Naive thymus-derived CD4-positive, alpha-beta T cell (primary cell): ENCODE results near the gene KLHDC7B. TPM values are rescaled to one million over a fixed set of nuclear protein-coding genes. Genes with fewer than 3 reads are reported as not detected.
A peak's percentile ranks its signal among the peaks of the same experiment; 100 is the strongest.

ENCODE experiments used
- ATAC-seq: fragments of 150-1000 bp; cut with Tn5 transposase; 2 replicates; pipeline ENCODE4 v1.10.0; 2021; ENCODE audit warnings: mild to moderate bottlenecking, moderate library complexity
- CTCF ChIA-PET: fragments of 350-600 bp; sonication (Branson Sonifier 250); formaldehyde crosslinking; loops from one replicate; lab custom pipeline; 2021; ENCODE audit warnings: antibody characterized with exemption; lab: Charles Lee
- POLR2A ChIA-PET: fragments of 350-600 bp; sonication (Branson Sonifier 250); formaldehyde crosslinking; loops from one replicate; lab custom pipeline; 2021; ENCODE audit warnings: antibody characterized with exemption, inconsistent platforms; lab: Charles Lee
- DNase-seq, 9 donors: peaks; one replicate each; pipeline versions ENCODE4 v3.0.0 to v3.0.0-alpha.2; 2020 to 2022; ENCODE audit warnings: mixed read lengths in 1 of 9
- H3K27ac ChIP-seq: one replicate; pipeline ENCODE4 v1.7.0; 2013; ENCODE audit warnings: mild to moderate bottlenecking, low read depth, low read length, moderate library complexity
- H3K27me3 ChIP-seq, 2 donors: one replicate each; pipeline ENCODE4 v1.7.0; 2013; ENCODE audit warnings: low read length in 2 of 2, mild to moderate bottlenecking in 2 of 2, moderate library complexity in 2 of 2; ENCODE audit not compliant: control insufficient read depth in 2 of 2, insufficient read depth in 2 of 2
- H3K36me3 ChIP-seq, 3 experiments: 1 replicate in 2 of 3; 2 replicates in 1 of 3; pipeline ENCODE4 v1.7.0; 2013; ENCODE audit warnings: low read length in 3 of 3, mild to moderate bottlenecking in 3 of 3, moderate library complexity in 1 of 3; ENCODE audit not compliant: insufficient read depth in 3 of 3, control insufficient read depth in 2 of 3
- H3K4me1 ChIP-seq, 2 donors: one replicate each; pipeline ENCODE4 v1.7.0; 2013; ENCODE audit warnings: low read length in 2 of 2, mild to moderate bottlenecking in 2 of 2, moderate library complexity in 1 of 2; ENCODE audit not compliant: control insufficient read depth in 2 of 2, insufficient read depth in 2 of 2
- H3K4me3 ChIP-seq: 2 replicates; pipeline ENCODE4 v1.7.0; 2013; ENCODE audit warnings: mild to moderate bottlenecking, low read length
- H3K9me3 ChIP-seq, 3 experiments: 1 replicate in 2 of 3; 2 replicates in 1 of 3; pipeline ENCODE4 v1.7.0; 2013; ENCODE audit warnings: low read length in 3 of 3; ENCODE audit not compliant: control insufficient read depth in 2 of 3
- H3K27ac Mint-ChIP-seq, 9 donors: one replicate each; pipeline ENCODE4 v1.8.0; 2020 to 2022; ENCODE audit warnings: mixed read lengths in 9 of 9, mild to moderate bottlenecking in 8 of 9, moderate library complexity in 5 of 9, inconsistent platforms in 2 of 9
- H3K27me3 Mint-ChIP-seq, 5 donors: one replicate each; pipeline ENCODE4 v1.8.0; 2021 to 2022; ENCODE audit warnings: mixed read lengths in 5 of 5, mild to moderate bottlenecking in 1 of 5
- H3K36me3 Mint-ChIP-seq, 5 donors: one replicate each; pipeline ENCODE4 v1.8.0; 2020 to 2022; ENCODE audit warnings: mixed read lengths in 5 of 5, mild to moderate bottlenecking in 3 of 5, inconsistent platforms in 1 of 5
- H3K4me1 Mint-ChIP-seq, 7 donors: one replicate each; pipeline ENCODE4 v1.8.0; 2020 to 2022; ENCODE audit warnings: mixed read lengths in 7 of 7, mild to moderate bottlenecking in 3 of 7, inconsistent platforms in 1 of 7
- H3K4me3 Mint-ChIP-seq, 10 donors: one replicate each; pipeline ENCODE4 v1.8.0; 2020 to 2022; ENCODE audit warnings: mild to moderate bottlenecking in 10 of 10, mixed read lengths in 10 of 10, moderate library complexity in 6 of 10, inconsistent platforms in 2 of 10
- H3K9me3 Mint-ChIP-seq, 11 donors: one replicate each; pipeline ENCODE4 v1.8.0; 2020 to 2022; ENCODE audit warnings: mixed read lengths in 11 of 11, mild to moderate bottlenecking in 4 of 11, inconsistent platforms in 1 of 11, moderate library complexity in 1 of 11
- intact Hi-C, 2 donors: fragments of 100-400 bp; cut with micrococcal nuclease; formaldehyde crosslinking; loops; one replicate each; pipeline ENCODE4 v1.15.1; 2023
- polyA plus RNA-seq, 2 donors: library from polyadenylated mRNA; unstranded; fragments of 300-500 nt; fragmentation: Illumina TruSeq; gene quantifications; one replicate each; pipeline ENCODE4 v1.2.3, GENCODE V29; 2021
- total RNA-seq, 6 experiments: library from RNA in 5 of 6; stranded (reverse) in 5 of 6; gene quantifications; 1 replicate in 5 of 6; 2 replicates in 1 of 6; pipeline ENCODE4 v1.2.3 and lab custom pipeline; 2021 to 2026

KLHDC7B gene
- total and polyA plus RNA-seq, 7 experiments from 2014 or later, result 4.4 to 17.2 (median 7.8) TPM

GRCh38 chr22:50523806-50524675 is 21.7 kb upstream of the KLHDC7B start:
- Histone ChIP-seq H3K4me1 (peaks cover 14 to 16% of the 10 kb centered on the region in 2 donors), H3K4me3 (peak overlapping the region; percentile 77), H3K27ac (peak overlapping the region; percentile 87), H3K27me3 (no peaks in the 10 kb centered on the region), H3K36me3 (peaks cover 0 to 39% (median 11%) of the 10 kb centered on the region in 3 experiments), H3K9me3 (no peaks in the 10 kb centered on the region)
- H3K9me3 Mint-ChIP-seq, result no peaks in the 10 kb centered on the region
- peaks cover 0 to 32% (median 0%) of the 10 kb centered on the region in 5 donors for H3K36me3 Mint-ChIP-seq
- intact Hi-C loops, result no loop called here
- ChIA-PET POLR2A (interaction anchor here (1.4 to 7.1 kb wide), 12 partner anchors 10 to 279 kb away, joined by 4 to 127 read pairs (median 16); partner anchors contain the start of genes CHKB, KLHDC7B, LMF2 and NCAPH2), CTCF (interaction anchor here (0.6 to 2.9 kb wide), 9 partner anchors 9 to 170 kb away, joined by 3 to 31 read pairs (median 16); partner anchors contain the start of genes LMF2 and NCAPH2)
- H3K27me3 Mint-ChIP-seq, result peaks cover 0 to 6% (median 0%) of the 10 kb centered on the region in 5 donors
- H3K4me3 Mint-ChIP-seq, result peak overlapping the region; percentile 77 to 96 (median 89)
- ATAC-seq (no peak), DNase-seq (peak in 1 of 9 donors; percentile 8)
- H3K4me1 Mint-ChIP-seq, result peaks cover 8 to 32% (median 26%) of the 10 kb centered on the region in 7 donors
- peak overlapping the region; percentile 74 to 93 (median 85) for H3K27ac Mint-ChIP-seq

- peaks cover 8 to 33% (median 26%) of the 10 kb centered on the region in 7 donors for H3K4me1 Mint-ChIP-seq
- H3K27me3 Mint-ChIP-seq, result peaks cover 0 to 6% (median 0%) of the 10 kb centered on the region in 5 donors
- Histone ChIP-seq H3K27me3 (no peaks in the 10 kb centered on the region), H3K27ac (peak overlapping the region; percentile 87), H3K4me1 (peaks cover 14 to 16% of the 10 kb centered on the region in 2 donors), H3K4me3 (peak overlapping the region; percentile 77), H3K36me3 (peaks cover 0 to 33% (median 11%) of the 10 kb centered on the region in 3 experiments), H3K9me3 (no peaks in the 10 kb centered on the region)
- intact Hi-C loops, result loop anchor here (1.0 to 5.0 kb wide), 11 partner anchors 16 to 332 kb away; partner anchors contain the start of genes NCAPH2 (in 2 of the 2), CHKB (in 1 of the 2), HDAC10 (in 1 of the 2) and PPP6R2 (in 1 of the 2)
- ChIA-PET CTCF (interaction anchor here (0.6 to 2.9 kb wide), 11 partner anchors 10 to 171 kb away, joined by 3 to 31 read pairs (median 13); partner anchors contain the start of genes LMF2 and NCAPH2), POLR2A (interaction anchor here (1.2 to 7.1 kb wide), 16 partner anchors 10 to 280 kb away, joined by 3 to 127 read pairs (median 16); partner anchors contain the start of genes CHKB, KLHDC7B, LMF2 and NCAPH2)
- no peaks in the 10 kb centered on the region for H3K9me3 Mint-ChIP-seq
- H3K27ac Mint-ChIP-seq, result peak overlapping the region; percentile 74 to 93 (median 85)
- peaks cover 0 to 31% (median 0%) of the 10 kb centered on the region in 5 donors for H3K36me3 Mint-ChIP-seq
- DNase-seq (no peak), ATAC-seq (no peak)
- H3K4me3 Mint-ChIP-seq, result peak overlapping the region; percentile 77 to 96 (median 89)
Observed at GRCh38 chr22:50524676-50525103, 21.0 kb upstream of the KLHDC7B start.

GRCh38 chr22:50525104-50525857 is 20.4 kb upstream of the KLHDC7B start, which contains the start of gene SCO2:
Gene SCO2, minus strand, starts transcription at chr22:50525598. Its CDS starts 1,187 bp downstream, at chr22:50524411.
- DNase-seq (peak; percentile 97 to 99 (median 98)), ATAC-seq (peak; percentile 77)
- H3K27ac ChIP-seq, result peak within 1 kb of the TSS; percentile 87
- Mint-ChIP-seq H3K4me3 (peak within 1 kb of the TSS; percentile 77 to 96 (median 89)), H3K36me3 (peaks cover 0 to 30% (median 0%) of the 10 kb centered on the region in 5 donors), H3K4me1 (peaks cover 8 to 33% (median 26%) of the 10 kb centered on the region in 7 donors), H3K27ac (peak within 1 kb of the TSS; percentile 78 to 93 (median 86)), H3K9me3 (no peaks in the 10 kb centered on the region), H3K27me3 (peaks cover 0 to 6% (median 0%) of the 10 kb centered on the region in 5 donors)
- intact Hi-C loops, result loop anchor here (1.0 to 5.0 kb wide), 11 partner anchors 17 to 333 kb away; partner anchors contain the start of genes NCAPH2 (in 2 of the 2), CHKB (in 1 of the 2), HDAC10 (in 1 of the 2) and PPP6R2 (in 1 of the 2)
- ChIA-PET CTCF (interaction anchor here (0.5 to 2.9 kb wide), 30 partner anchors 11 to 377 kb away, joined by 3 to 31 read pairs (median 5); partner anchors contain the start of genes ARSA, HDAC10, LMF2 and NCAPH2), POLR2A (interaction anchor here (0.7 to 7.1 kb wide), 41 partner anchors 9 to 334 kb away, joined by 3 to 127 read pairs (median 6); partner anchors contain the start of genes ARSA, CHKB, CPT1B and HDAC10)
- H3K9me3 ChIP-seq, result no peaks in the 10 kb centered on the region
- H3K36me3 ChIP-seq, result peaks cover 0 to 32% (median 11%) of the 10 kb centered on the region in 3 experiments
- no peaks in the 10 kb centered on the region for H3K27me3 ChIP-seq
- peaks cover 14 to 18% of the 10 kb centered on the region in 2 donors for H3K4me1 ChIP-seq
- H3K4me3 ChIP-seq, result peak within 1 kb of the TSS; percentile 77

GRCh38 chr22:50525858-50526107 is 19.9 kb upstream of the KLHDC7B start:
- Histone ChIP-seq H3K4me3 (peak overlapping the region; percentile 77), H3K36me3 (peaks cover 0 to 31% (median 11%) of the 10 kb centered on the region in 3 experiments), H3K27me3 (no peaks in the 10 kb centered on the region), H3K27ac (peak overlapping the region; percentile 87), H3K4me1 (peaks cover 14 to 23% of the 10 kb centered on the region in 2 donors), H3K9me3 (no peaks in the 10 kb centered on the region)
- ChIA-PET CTCF (interaction anchor here (0.5 to 2.9 kb wide), 30 partner anchors 10 to 377 kb away, joined by 3 to 31 read pairs (median 5); partner anchors contain the start of genes ARSA, HDAC10, LMF2 and NCAPH2), POLR2A (interaction anchor here (0.7 to 7.1 kb wide), 41 partner anchors 9 to 334 kb away, joined by 3 to 127 read pairs (median 6); partner anchors contain the start of genes ARSA, CHKB, CPT1B and HDAC10)
- peak overlapping the region; percentile 74 to 96 (median 86) for H3K4me3 Mint-ChIP-seq
- peak overlapping the region in 7 of 9 donors; percentile 68 to 88 (median 86) for H3K27ac Mint-ChIP-seq
- H3K36me3 Mint-ChIP-seq, result peaks cover 0 to 30% (median 0%) of the 10 kb centered on the region in 5 donors
- intact Hi-C loops, result loop anchor here (1.0 to 5.0 kb wide), 15 partner anchors 14 to 333 kb away; partner anchors contain the start of genes NCAPH2 (in 2 of the 2), SYCE3 (in 2 of the 2), CHKB (in 1 of the 2) and HDAC10 (in 1 of the 2)
- H3K27me3 Mint-ChIP-seq, result peaks cover 0 to 6% (median 0%) of the 10 kb centered on the region in 5 donors
- ATAC-seq (no peak), DNase-seq (peak in 1 of 9 donors; percentile 67)
- no peaks in the 10 kb centered on the region for H3K9me3 Mint-ChIP-seq
- peaks cover 8 to 33% (median 26%) of the 10 kb centered on the region in 7 donors for H3K4me1 Mint-ChIP-seq

- Histone ChIP-seq H3K9me3 (no peaks in the 10 kb centered on the region), H3K27ac (peak overlapping the region; percentile 87), H3K4me1 (peaks cover 14 to 23% of the 10 kb centered on the region in 2 donors), H3K4me3 (peak overlapping the region; percentile 77), H3K27me3 (no peaks in the 10 kb centered on the region), H3K36me3 (peaks cover 0 to 26% (median 11%) of the 10 kb centered on the region in 3 experiments)
- ATAC-seq (peak; percentile 51), DNase-seq (peak; percentile 68 to 91 (median 82))
- Mint-ChIP-seq H3K9me3 (no peaks in the 10 kb centered on the region), H3K4me1 (peaks cover 8 to 36% (median 26%) of the 10 kb centered on the region in 7 donors), H3K27me3 (peaks cover 0 to 8% (median 0%) of the 10 kb centered on the region in 5 donors), H3K36me3 (peaks cover 0 to 30% (median 0%) of the 10 kb centered on the region in 5 donors), H3K27ac (peak overlapping the region in 7 of 9 donors; percentile 72 to 90 (median 86)), H3K4me3 (peak overlapping the region; percentile 62 to 92 (median 76))
- ChIA-PET POLR2A (interaction anchor here (0.7 to 7.1 kb wide), 37 partner anchors 9 to 335 kb away, joined by 3 to 127 read pairs (median 6); partner anchors contain the start of genes ARSA, CHKB, CPT1B and HDAC10), CTCF (interaction anchor here (0.6 to 2.9 kb wide), 26 partner anchors 10 to 185 kb away, joined by 3 to 31 read pairs (median 5); partner anchors contain the start of genes ARSA, LMF2, NCAPH2 and SYCE3)
- intact Hi-C loops, result loop anchor here (1.0 to 5.0 kb wide), 8 partner anchors 13 to 334 kb away; partner anchors contain the start of genes HDAC10 (in 1 of the 2) and SYCE3 (in 1 of the 2)
Observed at GRCh38 chr22:50526108-50526833, 19.4 kb upstream of the KLHDC7B start.
